ENCODE results near the gene D2HGDH. TPM values are rescaled to one million over a fixed set of nuclear protein-coding genes. Genes with fewer than 3 reads are reported as not detected.
A peak's percentile ranks its signal among the peaks of the same experiment; 100 is the strongest.

D2HGDH gene
- total RNA-seq, 1 experiment from 2014 or later = 10.0 TPM

- H3K4me2 ChIP-seq (ENCODE audit: insufficient read depth, insufficient read length, low read length) = no peak overlapping the region
- H3K4me1 ChIP-seq (ENCODE audit: insufficient read depth, low read length) = no peaks in the 10 kb centered on the region
- Mint-ChIP-seq H3K27me3 (ENCODE audit: low read depth) (no peaks in the 10 kb centered on the region; the same call in 1 of the 2 replicates), H3K4me1 (peaks cover 4 to 16% of the 10 kb centered on the region in 2 experiments), H3K9me3 (peaks cover 11 to 14% of the 10 kb centered on the region in 2 experiments), H3K36me3 (ENCODE audit: insufficient read depth in 1 of 3, low read depth in 3 of 3) (peaks cover 15 to 23% (median 15%) of the 10 kb centered on the region in 3 experiments), H3K27ac (no peak overlapping the region), H3K4me3 (no peak overlapping the region)
- H3K23ac ChIP-seq (ENCODE audit: insufficient read length, low read depth, low read length) = no peak overlapping the region
- H3K9ac ChIP-seq (ENCODE audit: extremely low read depth, insufficient read length, low read length) = no peak overlapping the region
- WGBS (ENCODE audit: extremely low coverage, insufficient read length, low lambda C conversion rate) = no CpG with 5 or more reads among the region's 17 CpGs
- no peak overlapping the region for H3T11ph ChIP-seq (ENCODE audit: low read length)
- no peak overlapping the region for H2AK5ac ChIP-seq (ENCODE audit: insufficient read length, low read length)
- H3K18ac ChIP-seq (ENCODE audit: insufficient read length, low read depth, low read length) = no peak overlapping the region
- no peak overlapping the region for H2BK15ac ChIP-seq (ENCODE audit: low read depth, low read length)
- TF ChIP-seq CTCF (conservative IDR thresholded peaks at IDR 0.05) = no peak
- H2BK5ac ChIP-seq (ENCODE audit: insufficient read length, low read length) = no peak overlapping the region
- no peaks in the 10 kb centered on the region for H3K27me3 ChIP-seq (ENCODE audit: insufficient read depth, low read length)
- H4K91ac ChIP-seq (ENCODE audit: insufficient read length, low read depth, low read length) = no peak overlapping the region
- H2BK120ac ChIP-seq (ENCODE audit: low read depth, low read length, poor library complexity, severe bottlenecking) = no peak overlapping the region
- no peaks in the 10 kb centered on the region for H3K79me2 ChIP-seq (ENCODE audit: insufficient read depth, low read length)
- no peaks in the 10 kb centered on the region for H3K9me3 ChIP-seq (ENCODE audit: control insufficient read depth, low read depth, low read length)
- no peak overlapping the region for H4K8ac ChIP-seq (replicated peaks; ENCODE audit: insufficient read length, low read depth, low read length)
- no peak overlapping the region for H2AFZ ChIP-seq (ENCODE audit: low read length)
- no peaks in the 10 kb centered on the region for H3K23me2 ChIP-seq (ENCODE audit: insufficient read length, low read depth, low read length, poor library complexity, severe bottlenecking)
- no peak overlapping the region for H3K14ac ChIP-seq (ENCODE audit: insufficient read depth, low read length)
- H2BK12ac ChIP-seq (ENCODE audit: insufficient read length, low read depth, low read length) = no peak overlapping the region
- H3K27ac ChIP-seq (ENCODE audit: insufficient read length, low read depth, low read length) = no peak overlapping the region
- no peak overlapping the region for H3K56ac ChIP-seq (ENCODE audit: insufficient read length, low read depth, low read length)
- no peak overlapping the region for H3K4ac ChIP-seq (ENCODE audit: low read depth, low read length)
- DNase-seq = peak; percentile 14
- no peaks in the 10 kb centered on the region for H3K79me1 ChIP-seq (ENCODE audit: insufficient read depth, low read depth, low read length, poor library complexity, severe bottlenecking)
- no peak overlapping the region for H2BK20ac ChIP-seq (ENCODE audit: low read depth, low read length, poor library complexity, severe bottlenecking)
- no peak overlapping the region for H4K5ac ChIP-seq (ENCODE audit: insufficient read length, low read depth, low read length)
- H4K20me1 ChIP-seq (ENCODE audit: control insufficient read depth, insufficient read depth, insufficient read length) = no peaks in the 10 kb centered on the region
Measured at GRCh38 chr2:241760301-241760771, 25.9 kb downstream of the D2HGDH start.
